HT-29 (cell line): ENCODE data around the gene PTPRN2. TPM values are rescaled to one million over a fixed set of nuclear protein-coding genes. Genes with fewer than 3 reads are reported as not detected.
"Not testable (repeated sequence)": the region's sequence is repeated elsewhere in the genome, so short reads cannot be mapped to it uniquely, and the experiment has no call there.

Experiments used
- DNase-seq: peaks from one replicate; pipeline ENCODE4 v3.0.0-alpha.2; 2015; ENCODE audit warnings: low spot score
- total RNA-seq: library from RNA; depleted of rRNA; stranded (reverse); fragments of >200 nt; shearing (Covaris generic); gene quantifications from 2 replicates; pipeline ENCODE4 v1.2.3, GENCODE V29; 2014

Gene PTPRN2
- total RNA-seq, 1 experiment from 2014 or later, result 1.7 TPM

DNA sequence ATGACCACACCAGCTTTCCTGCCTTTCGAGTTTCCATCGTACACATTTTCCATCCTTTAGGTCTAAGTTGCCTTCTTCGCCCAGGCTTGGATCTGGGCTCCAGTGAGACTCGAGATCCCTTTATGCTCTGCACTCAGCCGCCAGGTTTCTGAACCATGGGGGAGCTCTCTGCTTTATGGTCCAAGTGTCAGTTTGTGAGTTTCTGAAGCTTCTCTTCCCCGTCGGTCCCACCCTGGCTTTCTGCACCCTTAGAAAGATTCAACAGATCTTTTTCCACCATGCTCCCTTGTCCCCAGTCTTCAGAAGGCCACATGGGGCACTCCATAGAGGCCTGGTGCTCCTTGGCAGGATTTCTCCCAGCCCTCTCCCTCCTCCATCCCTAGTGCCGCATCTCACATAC lies 402.0 kb downstream of the PTPRN2 start:
- DNase-seq, result no peak

DNA sequence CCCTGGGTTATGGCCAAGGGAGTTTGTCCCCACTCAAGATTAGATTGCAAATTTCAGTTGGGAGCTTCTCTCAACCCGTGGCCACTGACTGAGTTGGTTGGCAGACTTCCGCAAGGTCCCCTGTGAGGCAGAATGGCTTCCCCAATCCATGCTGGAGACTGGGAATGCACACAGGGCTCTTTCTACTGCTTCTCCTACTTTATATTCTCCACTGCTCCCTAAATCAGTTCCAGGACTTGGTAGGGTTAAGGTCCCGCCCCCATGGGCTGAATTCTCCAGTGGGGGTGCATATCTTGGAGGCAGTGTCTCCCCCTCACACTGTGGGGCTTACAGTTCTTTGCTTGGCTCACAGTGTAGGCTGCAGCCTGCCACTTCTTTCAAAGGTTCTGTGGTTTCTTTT lies 404.2 kb downstream of the PTPRN2 start:
- no peak for DNase-seq

DNA sequence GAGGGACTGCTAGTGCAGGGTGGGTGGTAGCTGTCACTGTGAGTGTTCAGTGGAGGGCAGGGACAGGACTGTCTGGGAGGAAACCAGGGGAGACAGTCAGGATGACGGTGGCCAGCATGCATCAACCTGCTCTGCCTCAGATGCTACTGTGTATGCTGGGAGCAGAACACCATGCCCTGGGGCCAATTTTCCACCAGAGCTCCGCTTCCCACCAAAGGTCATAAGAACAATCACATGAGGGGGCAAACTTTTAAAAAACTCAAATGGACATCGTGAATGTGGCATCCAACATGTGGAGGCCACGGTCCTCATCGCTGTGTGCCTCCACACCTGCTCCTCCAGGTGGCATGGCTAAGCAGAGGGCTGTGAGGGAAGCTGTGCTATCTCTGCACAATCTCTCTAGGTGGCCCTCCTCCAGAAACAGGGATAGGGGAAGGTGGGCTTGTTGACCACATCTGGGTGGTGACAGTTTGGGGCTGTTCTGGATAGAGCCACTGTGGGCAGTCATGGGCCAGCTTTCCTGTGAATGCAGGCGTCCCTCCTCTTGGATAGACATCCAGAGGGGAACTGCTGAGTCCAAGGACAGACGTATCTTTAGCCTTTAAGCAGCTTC lies 411.0 kb downstream of the PTPRN2 start:
- no peak for DNase-seq

DNA sequence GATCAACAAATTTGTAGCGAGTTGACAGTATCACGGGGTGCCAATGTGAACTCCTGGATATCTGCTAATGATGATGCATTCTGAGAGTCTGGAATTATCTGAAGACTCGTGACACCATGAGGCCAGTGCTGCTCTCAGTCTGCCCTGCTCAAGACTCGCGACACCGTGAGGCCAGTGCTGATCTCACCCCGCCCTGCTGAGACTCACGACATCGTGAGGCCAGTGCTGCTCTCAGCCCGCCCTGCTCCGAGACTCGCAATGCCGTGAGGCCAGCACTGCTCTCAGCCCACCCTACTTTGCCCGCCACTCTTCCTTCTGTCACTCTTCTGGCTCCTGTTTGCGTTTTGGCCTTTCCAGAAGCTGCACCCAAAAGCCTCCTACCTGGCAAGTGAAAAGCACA lies 411.8 kb downstream of the PTPRN2 start:
- DNase-seq, result no peak

DNA sequence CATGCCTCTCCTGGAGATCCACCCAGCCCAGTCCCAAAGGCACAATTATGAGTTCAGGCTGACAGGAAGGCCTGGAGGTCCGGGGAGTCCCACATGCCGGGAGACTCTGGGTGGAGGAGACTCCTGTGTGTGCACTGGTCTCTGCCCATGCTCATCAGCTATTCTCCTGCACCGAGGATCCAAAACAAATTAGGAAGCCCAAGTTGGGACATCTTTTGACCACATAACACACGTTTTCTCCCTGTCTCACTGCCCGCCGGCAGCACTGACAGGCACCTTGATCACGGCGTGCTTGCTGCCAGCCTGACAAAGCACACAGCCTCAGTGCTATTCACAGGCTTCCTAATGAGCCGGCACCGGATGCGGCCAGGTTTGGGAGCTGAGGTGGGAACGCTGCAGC lies 412.7 kb downstream of the PTPRN2 start:
- DNase-seq, result no peak

DNA sequence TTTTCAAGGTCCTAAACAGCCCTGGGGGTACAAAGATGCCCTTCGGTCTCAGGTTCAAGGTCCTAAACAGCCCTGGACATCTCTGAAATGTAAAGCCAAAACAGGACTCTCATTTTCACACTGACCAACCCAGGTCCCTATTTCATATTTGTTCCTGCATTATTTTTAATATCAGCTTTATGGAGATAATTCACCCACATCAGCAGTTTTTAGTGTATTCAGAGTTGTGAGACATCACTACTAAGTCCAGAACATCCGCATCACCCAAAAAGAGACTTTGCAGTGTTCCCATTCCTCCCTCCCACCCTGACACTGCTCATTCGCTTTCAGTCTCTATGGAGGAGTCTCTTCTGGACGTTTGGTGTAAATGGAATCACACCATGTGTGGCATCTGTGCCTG lies 420.2 kb downstream of the PTPRN2 start:
- no peak for DNase-seq

DNA sequence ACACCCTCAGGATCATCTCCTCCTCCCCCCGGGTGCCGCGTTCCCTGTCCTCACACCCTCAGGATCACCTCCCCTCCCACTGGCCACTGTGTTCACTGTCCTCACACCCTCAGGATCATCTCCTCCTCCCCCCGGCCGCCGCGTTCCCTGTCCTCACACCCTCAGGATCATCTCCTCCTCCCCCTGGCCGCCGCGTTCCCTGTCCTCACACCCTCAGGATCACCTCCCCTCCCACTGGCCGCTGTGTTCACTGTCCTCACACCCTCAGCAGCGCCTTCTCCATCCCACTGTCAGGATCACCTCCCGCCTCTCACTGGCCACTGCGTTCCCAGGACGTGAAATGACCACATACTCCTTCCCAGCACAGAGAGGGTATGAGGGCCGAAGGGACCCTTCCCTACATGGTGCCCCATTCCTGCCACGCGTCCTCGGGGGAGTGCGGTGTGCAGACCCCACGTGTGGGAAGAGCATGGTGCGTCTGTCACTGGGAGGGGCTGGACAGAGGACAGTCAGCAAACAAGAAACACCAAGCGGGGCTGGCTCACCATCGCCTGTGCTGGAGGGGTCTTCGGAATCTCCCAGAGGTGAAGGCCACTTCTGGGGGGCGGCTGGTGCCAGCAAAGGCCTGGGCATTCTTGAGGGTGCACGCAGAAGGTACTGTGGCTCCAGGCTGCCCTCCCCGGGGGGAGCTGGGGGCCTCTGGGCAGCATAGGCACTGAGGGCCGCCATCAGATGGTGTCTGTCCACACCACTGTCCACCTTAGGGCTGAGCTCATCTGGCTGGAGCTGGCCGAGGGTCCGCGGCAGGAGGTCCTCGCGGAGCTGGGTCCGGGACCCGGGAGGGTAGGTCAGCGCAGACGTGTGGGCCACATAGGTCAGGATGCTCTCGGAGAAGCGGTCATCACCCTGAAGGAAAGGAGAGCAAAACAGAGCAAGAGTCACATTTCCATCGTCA lies 421.0 kb downstream of the PTPRN2 start:
- DNase-seq, result no peak

DNA sequence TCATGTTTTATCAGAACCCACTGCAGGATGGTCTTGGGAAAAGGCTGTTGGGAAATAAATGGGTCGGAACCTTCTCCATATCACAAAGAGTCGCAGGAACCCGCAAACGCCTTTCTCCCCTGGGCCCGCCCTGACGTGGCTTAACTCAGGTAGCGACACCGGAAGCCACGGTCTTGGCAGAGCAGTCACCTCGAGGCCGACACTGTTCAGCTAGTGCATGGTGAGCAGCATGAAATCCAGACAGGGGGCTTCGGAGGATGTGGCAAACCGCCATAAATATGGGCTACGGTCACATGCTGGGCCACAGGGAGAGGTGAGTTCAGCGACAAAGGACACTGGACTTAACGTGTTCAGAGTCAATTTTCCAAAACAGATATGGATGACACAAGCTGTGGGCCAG lies 421.9 kb downstream of the PTPRN2 start:
- DNase-seq, result no peak

DNA sequence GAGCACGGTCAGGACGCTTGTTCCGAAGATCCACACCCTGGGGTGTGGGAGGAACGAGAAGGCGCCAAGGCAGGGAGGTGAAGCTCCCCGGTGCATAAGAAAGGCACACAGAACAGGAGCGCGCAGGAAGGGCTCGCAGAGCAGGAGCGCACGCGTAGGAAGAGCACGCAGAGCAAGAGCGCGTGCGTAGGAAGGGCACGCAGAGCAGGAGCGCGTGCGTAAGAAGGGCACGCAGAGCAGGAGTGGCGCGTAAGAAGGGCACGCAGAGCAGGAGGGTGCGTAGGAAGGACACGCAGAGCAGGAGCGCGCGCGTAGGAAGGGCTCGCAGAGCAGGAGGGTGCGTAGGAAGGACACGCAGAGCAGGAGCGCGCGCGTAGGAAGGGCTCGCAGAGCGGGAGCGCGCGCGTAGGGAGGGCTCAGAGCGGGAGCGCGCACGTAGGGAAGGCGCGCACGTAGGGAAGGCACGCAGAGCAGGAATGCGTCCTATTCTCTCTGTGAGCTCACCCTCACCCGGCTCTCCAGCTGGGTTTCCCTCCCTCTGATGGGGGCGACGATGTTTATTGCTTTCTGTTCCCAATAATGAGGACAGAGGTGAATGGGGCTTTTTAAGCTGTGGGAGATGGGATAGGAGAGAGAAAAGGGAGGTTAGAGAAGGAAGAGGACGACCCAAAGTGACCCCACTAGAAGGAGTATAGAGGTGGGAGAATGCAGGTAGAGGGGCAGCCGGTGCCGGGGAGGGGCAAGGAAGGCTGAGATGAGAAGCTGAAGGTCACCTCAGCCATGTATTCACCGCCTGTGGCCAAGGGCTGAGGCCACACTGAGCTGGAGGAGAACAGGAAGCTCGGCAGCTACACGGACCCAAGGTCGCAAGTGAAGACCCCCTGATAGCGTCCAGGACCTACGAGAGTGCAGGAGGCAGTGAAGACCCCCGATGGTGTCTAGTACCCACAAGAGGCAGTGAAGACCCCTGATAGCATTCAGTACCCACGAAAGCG lies 423.2 kb downstream of the PTPRN2 start:
- no peak for DNase-seq

DNA sequence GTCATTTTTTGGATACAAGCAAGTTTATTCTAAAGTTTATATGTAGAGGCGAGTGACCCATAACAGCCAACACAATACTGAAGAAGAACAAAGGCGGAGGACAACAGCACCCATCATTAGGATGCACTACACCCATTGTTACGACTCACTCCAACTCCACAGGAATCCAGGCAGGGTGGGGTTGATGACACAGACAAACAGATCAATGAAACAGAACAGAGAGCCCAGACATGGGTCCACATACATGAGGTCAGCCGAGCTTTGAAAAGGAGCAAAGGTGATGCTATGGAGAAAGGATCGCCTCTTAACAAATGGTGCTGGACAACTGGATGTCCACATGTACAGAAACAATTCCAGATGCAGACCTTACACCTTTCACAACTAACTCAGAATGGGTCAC lies 426.4 kb downstream of the PTPRN2 start:
- DNase-seq, result no peak

DNA sequence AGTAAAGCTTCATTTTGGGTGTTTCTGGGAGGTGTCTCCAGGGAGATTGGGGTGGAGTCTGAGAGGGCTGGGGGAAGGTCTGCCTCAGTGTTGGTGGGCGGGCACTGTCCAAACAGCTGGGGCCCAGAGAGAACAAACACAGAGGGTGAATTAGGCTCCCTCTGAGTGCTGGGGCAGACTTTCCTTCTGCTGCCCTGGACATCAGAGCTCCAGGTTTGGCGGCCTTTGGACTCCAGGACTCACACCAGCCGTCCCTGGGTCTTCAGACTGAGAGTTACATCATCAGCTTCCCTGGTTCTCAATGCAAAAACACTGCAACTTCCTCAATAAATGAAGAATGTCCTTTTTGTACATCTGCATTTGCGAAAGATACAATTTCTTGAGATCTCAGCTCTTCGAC lies 427.4 kb downstream of the PTPRN2 start:
- DNase-seq, result no peak

DNA sequence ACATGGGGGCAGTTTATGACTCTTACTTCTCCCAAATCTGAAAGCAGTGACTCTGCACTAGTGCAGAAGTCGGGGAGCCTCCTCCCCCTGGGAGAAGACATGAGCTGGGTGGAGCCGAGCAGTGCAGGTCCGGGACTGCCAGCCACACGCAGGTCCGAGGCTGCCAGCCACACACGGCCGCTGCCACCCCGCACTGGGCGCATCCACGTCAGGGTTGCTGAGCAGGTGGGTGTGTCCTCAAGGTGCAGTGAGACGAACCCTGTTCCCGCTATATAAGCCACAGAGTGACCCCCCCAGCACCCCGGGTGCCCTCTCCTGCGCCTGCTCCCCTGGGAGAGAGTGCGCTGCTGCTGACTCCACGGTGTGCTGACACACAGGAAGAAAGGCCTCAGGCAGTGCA lies 430.2 kb downstream of the PTPRN2 start:
- DNase-seq, result no peak

DNA sequence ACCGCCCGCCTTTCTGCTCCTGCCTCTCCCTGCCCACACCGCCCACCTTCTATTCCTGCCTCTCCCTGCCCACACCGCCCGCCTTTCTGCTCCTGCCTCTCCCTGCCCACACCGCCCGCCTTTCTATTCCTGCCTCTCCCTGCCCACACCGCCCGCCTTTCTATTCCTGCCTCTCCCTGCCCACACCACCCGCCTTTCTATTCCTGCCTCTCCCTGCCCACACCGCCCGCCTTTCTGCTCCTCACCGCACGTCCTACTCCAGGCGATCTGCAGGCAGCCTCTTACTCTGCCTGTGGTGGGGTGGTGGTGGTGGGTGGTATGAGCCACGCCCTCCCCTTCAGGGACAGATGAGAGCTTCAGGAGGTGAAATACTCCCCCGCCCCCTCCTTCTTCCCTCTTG lies 436.4 kb downstream of the PTPRN2 start:
- DNase-seq, result not testable (repeated sequence)

DNA sequence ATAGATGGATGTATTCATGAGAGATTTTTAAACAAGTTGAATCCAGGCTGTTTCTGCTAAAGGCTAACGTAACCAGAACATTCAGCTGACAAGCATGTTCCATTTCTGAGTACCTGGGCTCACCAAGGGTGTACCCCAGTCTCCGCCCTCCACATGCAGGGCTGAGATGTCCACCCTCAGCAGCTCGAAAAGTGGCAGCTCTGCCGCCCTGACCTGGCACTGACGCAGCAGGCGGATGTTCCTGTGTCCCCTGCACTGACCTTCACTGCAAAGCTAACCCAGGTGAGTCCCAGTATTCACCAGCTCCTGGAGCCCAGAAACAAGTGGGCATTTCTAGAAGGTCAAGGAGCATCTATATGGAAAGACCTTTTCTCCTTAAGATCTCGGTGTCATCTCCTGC lies 437.4 kb downstream of the PTPRN2 start:
- no peak for DNase-seq

DNA sequence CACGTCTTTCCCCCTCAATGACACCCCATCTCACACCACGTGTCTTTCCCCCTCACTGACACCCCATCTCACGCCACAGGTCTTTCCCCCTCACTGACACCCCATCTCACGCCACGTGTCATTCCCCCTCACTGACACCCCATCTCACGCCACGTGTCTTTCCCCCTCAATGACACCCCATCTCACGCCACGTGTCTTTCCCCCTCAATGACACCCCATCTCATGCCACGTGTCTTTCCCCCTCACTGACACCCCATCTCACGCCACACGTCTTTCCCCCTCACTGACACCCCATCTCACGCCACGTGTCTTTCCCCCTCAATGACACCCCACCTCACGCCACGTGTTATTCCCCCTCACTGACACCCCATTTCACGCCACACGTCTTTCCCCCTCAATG lies 440.2 kb downstream of the PTPRN2 start:
- DNase-seq, result not testable (repeated sequence)

DNA sequence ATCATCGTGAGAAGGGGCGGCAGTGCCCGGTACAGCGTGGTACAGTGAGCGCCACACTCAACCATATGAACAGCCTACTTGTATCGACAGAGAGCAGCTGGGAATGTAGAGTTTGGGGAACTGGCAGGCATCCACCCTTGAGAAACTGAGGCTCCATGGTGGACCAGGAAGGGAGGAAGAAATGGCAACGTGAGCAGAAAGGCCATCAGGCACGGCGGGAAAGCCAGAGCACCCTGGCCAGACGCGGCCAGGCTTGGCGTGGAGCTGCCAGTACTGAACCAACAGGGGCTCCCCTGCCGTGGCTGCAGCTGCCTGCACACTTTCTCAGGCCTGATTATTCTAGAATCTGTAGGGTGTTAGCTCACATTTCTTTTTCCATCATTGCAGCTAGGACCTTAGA lies 442.3 kb downstream of the PTPRN2 start:
- no peak for DNase-seq

DNA sequence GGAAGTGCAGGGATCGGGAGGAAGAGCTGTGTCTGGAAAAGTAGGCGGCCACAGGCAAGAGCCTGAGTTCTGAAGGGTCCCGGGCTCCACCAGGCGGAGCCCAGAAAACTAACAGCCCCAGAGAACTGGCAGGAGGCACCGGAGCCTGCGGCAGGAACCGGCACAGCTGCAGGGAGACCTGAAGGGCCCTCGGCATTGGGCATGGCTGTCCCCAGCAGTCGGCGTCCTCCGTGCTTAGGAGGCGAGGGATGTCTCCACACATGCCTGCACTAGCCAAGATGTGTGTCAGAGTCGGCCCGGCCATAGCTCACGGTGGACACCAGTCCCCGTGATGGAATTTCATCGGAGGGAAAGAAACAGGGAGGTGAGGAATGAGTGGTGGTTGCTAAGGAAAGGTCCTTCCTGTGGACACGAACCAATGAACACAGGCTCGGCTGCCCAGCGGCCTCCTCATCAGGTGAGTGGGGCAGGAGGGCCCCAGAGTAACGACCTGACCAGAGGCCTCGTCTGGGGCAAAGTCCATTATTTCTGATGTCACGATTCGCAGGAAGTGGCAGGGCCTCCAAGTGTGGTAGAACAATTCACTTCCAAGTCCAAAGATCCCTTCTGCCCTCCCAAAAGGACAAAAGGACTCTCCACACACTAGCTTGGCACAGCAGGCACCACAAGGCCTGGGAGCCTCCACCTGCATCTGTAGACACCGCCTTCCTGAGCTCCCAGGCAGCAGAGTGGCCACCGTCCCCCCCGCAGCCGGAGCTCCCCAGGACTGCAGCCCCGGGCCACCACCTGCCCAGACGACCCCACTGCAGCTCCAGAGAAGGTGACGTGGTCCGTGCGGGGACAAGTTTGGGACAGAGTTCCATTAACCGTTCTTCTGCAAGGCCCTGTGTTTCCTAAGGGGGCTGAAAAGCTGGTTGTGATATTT lies 444.2 kb downstream of the PTPRN2 start:
- no peak for DNase-seq

DNA sequence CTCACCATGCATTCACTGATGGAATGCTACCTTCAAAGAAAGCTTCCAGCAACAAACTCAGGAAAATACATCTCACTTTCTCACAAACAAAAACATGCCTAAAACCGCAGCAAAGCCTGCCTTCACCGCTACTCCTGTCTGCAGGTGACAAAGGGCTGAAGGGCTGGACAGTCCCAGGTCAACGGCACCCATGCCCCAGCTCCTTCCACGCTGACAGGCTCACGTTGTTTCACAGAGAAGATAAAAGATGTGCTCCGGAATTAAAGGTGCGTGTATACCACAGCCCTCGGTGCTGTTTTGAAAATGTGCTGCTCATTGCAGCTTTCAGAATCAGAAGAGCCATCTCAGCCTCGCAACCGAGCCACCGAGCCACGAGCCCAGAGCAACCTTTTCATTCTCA lies 445.0 kb downstream of the PTPRN2 start:
- no peak for DNase-seq

DNA sequence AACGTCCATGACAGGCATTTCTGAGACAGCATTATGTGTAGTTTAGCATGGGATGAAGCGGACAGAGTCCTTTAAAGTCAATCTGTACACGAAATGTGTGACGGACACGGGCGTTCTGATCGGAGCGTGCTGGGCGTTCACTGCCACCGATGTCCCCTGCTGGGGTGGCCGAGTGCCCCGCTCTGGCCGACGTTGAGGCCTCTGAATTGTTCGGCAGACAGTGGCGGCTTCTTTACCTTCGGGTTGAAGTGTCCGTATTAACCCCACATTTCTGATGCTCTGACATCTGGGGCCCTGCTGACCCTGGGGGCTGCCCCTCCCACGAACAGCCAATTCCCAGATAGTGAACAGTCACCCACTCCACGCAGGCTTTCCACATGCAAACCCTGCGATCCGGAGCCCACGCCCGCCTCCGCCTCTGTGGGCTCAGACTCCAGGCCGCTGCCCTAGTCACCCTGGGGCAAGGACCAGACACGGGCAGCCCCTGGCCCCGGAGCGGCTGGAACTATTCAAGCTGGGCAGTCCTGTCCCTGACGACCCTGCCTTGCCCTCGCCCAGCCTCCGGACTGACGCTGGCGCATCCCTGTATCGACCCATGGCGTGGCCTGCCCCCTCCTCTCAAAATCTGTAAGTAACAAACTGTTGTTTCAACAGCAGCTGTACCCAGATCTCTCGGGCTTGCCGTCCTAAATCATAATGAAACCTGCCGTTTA lies 445.7 kb downstream of the PTPRN2 start:
- DNase-seq, result no peak

DNA sequence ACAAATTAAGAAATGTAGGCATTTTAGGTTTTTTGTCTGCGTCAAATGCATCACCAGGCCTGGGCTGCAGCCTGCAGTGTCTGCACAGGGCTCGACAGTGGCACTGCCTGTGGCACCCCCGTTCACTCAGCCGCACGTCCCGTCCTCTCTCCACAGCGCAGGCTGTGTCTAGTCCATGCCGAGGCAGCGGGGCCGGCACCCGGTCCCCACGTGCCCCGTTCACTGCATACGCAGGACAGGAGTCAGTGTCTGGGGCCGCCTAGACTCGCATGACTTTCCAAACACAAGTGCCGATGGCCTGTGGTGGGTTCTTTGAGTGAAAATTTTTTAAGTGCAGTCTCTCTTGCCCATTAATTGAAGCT lies 446.4 kb downstream of the PTPRN2 start:
- no peak for DNase-seq
